HG03039 (cell line): ENCODE results near the gene MATCAP1.

ENCODE experiments used
- ATAC-seq: cut with Tn5 transposase; IDR thresholded peaks from one replicate; pipeline ENCODE4 v1.9.1; 2021; ENCODE audit warnings: mild to moderate bottlenecking, moderate library complexity; ENCODE audit not compliant: unreplicated experiment

The MATCAP1 gene

DNA sequence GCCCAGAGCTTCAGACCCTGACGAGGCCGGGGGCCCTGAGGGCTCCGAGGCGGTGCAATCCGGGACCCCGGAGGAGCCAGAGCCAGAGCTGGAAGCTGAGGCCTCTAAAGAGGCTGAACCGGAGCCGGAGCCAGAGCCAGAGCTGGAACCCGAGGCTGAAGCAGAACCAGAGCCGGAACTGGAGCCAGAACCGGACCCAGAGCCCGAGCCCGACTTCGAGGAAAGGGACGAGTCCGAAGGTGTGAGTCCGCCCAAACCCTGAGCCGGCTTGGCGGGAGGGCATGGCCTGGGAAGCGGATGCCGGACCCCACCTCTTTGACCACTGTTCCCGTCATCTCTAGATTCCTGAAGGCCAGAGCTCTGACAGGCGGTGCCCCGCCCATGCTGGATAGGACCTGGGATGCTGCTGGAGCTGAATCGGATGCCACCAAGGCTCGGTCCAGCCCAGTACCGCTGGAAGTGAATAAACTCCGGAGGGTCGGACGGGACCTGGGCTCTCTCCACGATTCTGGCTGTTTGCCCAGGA lies 9.0 kb downstream of the MATCAP1 start:
- ATAC-seq, result no peak

DNA sequence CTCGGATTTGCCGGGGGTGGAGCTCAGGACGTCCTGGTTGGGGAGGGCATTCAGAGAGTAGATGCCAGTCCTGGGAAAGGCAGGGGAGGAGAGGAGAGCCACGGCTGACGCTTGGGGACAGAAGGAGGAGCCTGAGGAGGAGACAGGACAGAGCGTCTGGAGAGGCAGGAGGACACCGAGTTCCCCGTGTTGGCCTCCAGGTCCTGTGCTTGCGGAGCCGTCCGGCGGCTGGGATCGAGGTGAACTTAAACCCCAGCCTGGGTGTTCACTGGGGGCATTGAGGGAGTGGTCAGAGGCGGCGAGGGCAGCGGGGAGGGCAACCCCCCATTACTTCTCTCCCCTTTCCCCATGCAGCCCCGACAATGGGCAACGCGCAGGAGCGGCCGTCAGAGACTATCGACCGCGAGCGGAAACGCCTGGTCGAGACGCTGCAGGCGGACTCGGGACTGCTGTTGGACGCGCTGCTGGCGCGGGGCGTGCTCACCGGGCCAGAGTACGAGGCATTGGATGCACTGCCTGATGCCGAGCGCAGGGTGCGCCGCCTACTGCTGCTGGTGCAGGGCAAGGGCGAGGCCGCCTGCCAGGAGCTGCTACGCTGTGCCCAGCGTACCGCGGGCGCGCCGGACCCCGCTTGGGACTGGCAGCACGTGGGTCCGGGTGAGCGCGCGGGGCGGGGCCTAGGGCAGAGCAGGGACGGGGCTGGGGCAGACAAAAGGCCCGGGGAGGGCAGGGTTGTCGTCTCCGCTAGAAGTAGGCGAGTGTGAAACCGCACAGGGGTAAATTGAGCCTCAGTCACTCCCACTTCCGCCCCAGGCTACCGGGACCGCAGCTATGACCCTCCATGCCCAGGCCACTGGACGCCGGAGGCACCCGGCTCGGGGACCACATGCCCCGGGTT lies 9.7 kb downstream of the MATCAP1 start:
- no peak for ATAC-seq

DNA sequence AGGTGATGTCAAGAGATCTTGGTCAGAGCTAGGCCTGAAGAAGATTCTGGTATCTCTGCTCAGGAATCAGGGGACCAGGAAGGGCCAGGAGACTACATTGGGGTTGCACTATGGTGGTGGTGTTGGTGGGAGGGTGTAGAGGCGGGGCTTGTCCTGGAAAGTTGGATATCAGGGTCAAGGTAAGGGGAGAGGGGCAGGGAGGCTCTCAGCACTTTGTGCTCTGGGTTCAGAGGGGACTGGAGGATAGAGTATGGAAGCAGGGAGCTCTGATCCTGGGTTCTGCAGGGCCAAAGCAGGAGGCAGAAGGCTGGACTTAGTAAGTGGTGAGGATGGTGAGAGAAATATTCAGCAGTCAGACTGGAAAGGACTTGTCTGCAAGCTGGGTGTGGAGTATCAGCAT lies 10.4 kb downstream of the MATCAP1 start:
- ATAC-seq, result no peak

DNA sequence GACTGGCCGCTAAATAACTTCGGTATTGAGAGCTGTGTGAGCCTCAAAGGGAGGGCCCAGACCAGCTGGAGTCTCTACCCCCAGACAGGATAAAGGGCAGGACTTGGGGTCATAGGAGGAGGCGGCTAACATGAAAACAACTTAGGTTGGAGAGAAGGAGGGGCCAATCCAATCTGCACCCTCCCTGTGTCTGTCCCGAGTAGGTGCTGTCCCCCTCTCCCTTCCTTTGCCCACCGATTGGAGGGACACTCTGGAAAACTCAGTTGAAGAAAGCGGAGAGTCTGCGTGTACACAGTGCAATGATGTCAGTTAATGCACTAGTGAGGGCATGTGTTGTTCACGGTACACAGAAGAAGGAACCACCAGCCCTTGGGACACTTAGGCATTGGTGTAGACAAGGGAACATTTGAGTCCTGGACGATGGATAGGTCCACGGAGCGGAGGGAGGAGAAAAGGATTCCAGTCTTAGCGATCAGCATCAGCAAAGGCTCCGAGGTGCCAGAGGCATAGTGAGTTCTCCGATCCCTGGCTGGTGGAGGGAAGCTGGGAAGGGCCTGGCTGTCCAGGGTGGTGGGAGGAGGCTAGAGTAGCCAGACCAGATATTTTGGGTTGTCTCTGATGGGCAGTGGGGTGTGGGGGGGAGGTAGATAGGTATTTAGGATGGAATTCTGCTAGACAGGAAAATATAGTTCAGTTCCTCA lies 12.7 kb downstream of the MATCAP1 start:
- ATAC-seq, result peak; percentile 12

DNA sequence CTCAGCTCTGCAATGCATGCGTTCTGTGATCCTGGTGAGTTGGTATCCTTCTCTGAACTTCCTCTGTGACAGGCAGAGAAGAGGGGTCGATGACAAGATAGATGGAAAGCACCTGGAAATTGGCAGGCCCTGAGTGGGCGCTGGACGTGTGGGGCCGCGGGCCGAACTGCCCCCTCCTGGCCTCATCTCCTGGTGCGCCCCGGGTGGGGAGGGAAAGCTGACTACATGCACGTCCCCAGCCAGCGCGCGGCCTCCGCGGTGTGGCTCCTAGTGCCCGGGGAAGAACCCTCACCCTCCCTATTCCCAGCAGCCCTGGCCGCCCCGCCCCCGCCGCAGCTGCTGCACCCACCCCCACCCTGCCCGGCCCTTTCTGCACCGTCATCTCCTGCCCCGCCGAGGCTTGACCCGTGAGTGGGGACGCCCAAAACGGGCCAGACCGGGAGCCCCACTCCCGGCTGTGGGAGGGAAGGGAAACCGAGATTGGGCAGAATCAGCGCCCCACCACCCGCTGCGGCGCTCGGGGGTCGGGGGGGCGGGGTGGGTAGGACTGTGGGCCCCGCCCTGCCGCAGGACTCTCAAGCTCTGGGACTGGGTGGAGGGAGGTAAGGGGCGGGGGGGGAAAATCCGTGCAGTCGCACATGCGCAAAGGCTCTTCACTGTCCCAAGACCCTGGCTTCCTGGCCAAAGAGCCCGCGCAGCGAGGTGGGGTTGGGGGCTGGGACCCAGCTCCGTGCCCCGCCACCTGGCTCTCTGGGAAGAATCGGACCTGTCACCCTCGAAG lies 13.4 kb downstream of the MATCAP1 start, which contains the start of gene NOL3:
TSS of gene NOL3 (plus strand) at position 371 of the 781 bp plus-strand sequence.
- ATAC-seq, result peak; percentile 33

DNA sequence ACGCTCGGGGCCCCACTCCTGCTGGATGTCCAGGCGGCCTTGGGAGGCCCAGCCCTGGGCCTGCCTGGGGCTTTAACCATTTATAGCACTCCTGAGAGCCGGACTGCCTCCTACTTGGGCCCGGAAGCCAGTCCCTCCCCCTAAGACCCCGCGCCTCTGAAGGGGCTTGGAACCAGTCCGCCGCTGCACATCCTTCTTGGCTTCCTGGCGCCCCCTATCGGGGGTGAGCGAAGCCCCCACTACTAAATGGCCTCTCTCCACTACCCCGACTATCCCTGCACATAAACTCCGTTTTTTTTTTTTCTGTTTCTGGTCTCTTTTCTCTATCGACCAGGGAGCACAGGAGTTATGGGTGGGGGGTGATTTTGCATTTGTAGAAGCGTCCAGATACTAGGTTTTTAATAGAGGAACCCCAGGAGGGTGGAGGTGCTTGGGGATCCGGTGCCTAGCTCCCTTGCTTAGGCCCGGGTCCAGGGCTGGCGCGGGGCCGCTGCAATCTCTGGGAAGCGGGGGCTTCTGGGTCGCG lies 14.1 kb downstream of the MATCAP1 start:
- ATAC-seq, result no peak

DNA sequence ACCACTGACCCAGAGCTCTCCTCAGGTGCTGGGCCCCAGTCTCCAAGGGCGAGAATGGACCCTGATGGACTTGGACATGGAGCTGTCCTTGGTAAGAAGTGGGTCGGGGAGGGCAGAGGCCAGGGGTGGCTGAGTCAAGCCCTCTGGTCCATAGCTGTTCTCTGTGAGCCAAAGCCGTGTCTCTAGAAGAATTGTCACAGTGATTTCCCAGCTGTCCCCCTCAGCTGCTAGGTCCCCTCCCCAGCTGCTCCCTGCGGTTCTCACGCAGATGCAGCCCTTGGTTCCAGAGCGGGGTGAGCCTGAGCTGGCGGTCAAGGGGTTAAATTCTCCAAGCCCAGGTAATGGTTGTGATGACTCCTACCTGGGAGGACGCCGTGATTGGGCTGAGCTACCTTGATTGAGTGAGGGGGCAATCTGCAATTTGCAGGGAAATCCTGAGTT lies 14.7 kb downstream of the MATCAP1 start:
- no peak for ATAC-seq

DNA sequence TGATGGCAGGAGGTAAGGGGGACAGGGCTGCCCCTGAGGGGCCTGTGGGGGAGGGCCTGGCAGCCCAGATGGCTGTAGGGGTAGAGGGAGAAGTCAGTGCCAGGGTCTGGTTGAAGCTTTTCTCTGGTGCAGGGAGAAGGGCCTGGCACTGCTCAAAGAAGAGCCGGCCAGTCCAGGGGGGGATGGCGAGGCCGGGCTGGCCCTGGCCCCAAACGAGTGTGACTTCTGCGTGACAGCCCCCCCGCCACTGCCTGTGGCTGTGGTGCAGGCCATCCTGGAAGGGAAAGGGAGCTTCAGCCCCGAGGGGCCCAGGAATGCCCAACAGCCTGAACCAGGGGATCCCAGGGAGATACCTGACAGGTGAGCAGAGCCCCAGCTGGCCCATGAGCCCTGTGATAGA lies 16.2 kb downstream of the MATCAP1 start:
- ATAC-seq, result no peak

DNA sequence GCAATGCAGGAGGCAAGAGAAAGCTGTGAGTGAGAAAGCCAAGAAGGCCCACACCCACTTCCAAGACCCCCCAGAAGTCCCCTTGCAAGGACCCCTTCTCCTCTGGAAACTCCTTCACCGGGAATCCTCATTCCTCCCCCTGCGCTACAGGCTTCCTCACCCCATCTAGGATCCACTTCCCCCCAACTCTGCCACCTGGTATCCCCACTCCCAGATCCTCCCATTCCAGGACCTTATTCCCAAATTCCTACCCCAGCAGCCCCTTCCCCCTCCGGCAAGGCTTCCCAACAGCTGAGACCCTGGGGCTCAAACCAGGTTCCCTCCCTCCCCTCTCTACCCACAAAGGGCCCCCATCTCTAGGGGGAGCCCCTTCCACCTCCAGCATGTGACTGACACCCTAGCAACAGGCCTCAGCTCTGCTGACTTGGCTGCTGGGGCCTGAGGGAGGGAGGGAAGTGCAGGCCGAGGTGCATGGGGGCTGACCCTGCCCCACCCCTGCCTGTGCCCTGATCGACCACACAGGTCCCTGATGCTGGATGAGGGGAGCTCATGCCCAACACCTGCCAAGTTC lies 17.1 kb downstream of the MATCAP1 start:
- no peak for ATAC-seq

DNA sequence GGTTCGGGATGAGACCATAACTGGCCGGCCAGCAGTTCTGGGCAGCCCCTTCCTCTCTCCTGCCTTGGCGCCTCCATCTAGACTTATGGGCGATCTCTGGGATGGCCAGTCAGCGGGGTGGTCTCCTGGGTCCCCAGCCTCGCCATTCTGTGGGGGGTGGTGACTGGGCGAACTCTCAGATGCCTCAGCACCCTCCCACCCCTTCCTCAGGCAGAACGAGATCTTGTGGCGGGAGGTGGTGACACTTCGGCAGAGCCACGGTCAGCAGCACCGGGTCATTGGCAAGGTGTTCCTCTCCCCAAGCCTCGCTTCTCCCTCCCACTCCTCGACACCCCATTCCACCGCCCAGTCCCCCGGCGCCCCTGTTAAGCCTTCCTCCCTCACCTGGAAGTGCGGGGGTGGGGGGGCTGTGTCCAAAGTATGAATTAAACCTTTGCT lies 17.6 kb downstream of the MATCAP1 start:
- ATAC-seq, result no peak

DNA sequence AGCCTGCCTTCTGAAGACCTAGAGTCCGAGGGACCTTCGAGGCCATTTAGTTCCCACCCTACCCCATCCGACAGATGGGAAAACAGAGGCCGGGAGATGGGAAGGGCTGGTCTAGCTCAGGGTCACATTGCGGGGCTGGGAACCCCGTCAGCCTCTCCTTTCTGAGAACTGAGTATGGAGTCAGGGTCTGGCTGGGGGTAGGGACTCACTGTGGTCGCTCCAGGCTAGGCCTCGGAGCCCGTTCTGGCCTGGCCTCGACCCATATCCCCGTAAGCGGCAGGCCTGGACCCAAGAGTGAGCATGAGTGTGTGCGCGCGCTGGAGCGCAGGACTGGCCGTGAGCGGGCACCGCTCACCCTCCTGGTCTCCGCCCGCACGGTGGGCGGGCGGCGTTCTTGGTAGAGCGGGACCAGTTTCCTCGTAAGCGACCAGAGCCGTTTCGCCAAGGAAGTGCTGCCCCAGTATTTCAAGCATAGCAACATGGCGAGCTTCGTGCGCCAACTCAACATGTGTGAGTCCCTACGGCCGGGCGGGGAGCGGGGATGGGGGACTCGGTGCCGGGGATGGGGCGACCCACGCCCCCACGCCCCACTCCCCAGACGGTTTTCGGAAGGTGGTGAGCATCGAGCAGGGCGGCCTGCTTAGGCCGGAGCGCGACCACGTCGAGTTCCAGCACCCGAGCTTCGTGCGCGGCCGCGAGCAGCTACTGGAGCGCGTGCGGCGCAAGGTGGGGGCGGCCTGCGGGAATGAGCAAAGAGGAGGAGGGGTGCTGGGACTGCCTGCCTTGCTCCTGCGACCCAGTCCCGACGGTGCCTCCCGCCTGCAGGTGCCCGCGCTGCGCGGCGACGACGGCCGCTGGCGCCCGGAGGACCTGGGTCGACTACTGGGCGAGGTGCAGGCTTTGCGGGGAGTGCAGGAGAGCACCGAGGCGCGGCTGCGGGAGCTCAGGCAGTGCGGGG lies 18.4 kb downstream of the MATCAP1 start:
- no peak for ATAC-seq

DNA sequence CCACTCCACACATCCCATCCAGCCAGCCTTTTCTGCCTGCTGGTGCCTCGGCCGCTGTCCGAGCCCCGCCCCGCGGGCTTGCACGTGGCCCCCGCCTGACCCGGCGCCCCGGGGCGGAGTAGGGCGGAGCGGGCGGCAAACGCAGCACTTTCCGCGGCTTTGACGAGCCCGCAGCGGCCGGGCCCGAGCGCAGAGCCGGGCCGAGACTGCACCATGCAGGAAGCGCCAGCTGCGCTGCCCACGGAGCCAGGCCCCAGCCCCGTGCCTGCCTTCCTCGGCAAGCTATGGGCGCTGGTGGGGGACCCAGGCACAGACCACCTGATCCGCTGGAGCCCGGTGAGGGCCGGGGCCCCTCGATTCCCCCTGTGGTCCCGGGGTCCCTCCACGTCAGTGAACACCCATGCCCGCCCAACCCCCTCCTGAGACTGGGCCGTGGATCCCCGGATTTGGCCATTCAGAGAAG lies 19.1 kb downstream of the MATCAP1 start, which contains the start of gene HSF4:
TSS of gene HSF4 (plus strand) at position 147 of the 463 bp plus-strand sequence. CDS start at position 214, 67 bp downstream.
- ATAC-seq, result no peak

DNA sequence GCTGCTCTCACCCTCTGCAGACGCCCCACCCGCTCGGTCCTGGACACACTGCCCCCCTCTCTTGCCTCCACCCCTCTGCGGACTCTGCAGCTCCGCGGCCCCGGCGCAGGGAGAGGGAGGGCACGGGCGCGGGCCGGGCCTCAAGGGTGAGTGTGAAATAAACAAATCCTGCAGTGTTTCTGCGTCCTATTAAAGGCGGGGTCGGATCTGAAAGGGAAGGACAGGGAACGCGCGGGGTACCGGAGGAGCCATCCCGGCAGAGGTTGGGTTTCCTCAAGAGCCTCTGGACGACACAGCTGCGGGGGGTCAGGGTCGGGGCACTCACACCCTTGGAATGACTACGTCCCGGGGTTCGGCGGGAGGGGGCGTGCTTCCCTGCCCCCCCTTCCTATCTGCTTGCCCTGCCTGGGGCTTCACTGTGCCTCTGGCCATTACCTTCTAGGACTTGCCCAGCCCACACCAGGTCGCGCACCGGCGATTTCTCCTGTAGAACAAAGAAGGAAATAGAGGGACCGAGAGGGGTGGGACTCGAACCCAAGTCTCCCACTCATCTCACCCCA lies 19.7 kb downstream of the MATCAP1 start:
- ATAC-seq, result no peak

DNA sequence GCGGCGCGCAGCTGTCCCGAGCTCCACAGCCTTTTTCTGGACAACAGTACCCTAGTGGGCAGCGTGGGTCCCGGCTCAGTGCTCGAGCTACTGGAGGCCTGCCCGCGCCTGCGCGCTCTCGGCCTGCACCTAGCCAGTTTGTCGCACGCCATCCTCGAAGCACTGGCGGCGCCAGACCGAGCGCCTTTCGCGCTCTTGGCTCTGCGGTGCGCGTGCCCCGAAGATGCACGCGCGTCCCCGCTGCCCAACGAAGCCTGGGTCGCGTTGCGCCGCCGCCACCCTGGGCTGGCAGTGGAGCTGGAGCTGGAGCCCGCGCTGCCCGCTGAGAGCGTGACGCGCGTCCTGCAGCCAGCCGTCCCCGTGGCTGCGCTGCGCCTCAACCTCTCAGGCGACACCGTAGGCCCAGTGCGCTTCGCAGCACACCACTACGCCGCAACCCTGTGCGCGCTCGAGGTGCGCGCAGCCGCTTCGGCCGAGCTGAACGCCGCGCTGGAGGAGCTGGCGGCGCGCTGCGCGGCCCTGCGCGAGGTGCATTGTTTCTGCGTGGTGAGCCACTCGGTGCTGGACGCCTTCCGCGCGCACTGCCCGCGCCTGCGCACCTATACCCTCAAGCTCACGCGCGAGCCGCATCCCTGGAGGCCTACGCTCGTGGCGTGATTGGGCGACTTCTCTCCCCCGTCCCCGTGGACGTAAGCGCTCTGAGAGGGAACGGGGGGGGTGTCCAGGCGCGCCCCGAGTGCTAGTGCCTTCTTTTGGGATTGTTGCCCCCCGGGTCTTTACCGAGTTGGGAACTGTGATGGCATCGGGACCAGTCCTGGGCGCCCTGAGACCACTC lies 20.4 kb downstream of the MATCAP1 start:
- ATAC-seq, result no peak

DNA sequence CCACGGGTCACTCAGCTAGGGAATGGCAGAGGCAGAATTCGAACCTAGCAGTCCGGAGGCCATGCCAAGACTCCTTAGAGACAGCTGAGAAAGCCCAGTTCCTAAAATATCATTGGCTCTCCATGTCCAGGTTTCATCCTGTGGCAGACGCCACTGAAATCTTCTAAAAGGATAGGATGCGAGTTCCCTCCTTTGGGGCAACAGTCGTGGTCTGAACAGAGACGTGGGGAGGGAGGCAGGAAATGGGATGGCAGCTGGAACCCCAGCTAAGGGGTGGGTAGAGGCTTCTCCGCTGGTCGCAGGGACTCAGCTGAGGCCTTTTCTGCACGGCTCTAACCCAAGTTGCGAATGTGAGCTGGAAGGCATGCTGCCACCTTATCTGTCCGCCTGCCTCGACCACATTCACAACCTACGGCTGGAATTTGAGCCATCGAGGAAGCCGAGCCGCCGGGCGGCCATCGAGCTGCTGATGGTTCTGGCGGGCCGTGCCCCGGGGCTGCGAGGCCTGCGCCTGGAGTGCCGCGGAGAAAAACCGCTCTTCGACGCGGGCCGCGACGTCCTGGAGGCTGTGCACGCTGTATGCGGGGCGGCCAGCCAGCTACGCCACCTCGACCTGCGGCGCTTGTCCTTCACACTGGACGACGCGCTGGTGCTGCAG lies 21.1 kb downstream of the MATCAP1 start:
- no peak for ATAC-seq

DNA sequence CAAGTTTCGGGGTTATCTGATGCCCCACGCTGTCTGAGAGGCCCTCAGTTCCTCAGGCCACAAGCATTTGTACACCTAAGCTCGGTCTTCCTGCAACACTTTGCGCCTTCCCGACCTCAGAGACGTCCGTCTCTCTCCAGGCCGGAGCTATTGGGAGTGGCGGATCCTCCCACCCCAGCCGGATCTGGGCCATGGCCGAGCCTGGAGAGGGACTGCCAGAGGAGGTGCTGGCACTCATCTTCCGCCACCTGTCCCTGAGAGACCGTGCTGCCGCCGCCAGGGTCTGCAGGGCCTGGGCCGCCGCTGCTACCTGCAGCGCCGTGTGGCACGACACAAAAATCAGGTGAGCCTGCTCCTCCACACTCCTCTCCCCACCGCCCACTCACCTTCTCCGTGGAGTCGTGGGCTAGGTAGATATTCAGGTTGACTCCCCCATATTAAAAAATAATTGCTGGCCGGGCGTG lies 22.1 kb downstream of the MATCAP1 start:
- no peak for ATAC-seq
